SK-N-SH (cell line): ENCODE data around the gene SLC1A1. TPM values are rescaled to one million over a fixed set of nuclear protein-coding genes. Genes with fewer than 3 reads are reported as not detected.

Experiments used
- CTCF ChIA-PET: fragments of 300-600, 350-600 bp; formaldehyde crosslinking; extraction: SDS; loops from one replicate; lab custom pipeline; 2021; lab: Yijun Ruan, JAX
- POLR2A ChIA-PET: fragments of 350-600 bp; sonication (Branson Sonifier 250); formaldehyde crosslinking; extraction: SDS; loops from one replicate; lab custom pipeline; 2020; ENCODE audit warnings: antibody characterized with exemption, inconsistent platforms; lab: Yijun Ruan, JAX
- DNase-seq: peaks from one replicate; pipeline ENCODE4 v3.0.0; 2012
- H2AFZ ChIP-seq: fragments of 200-600 bp; sonication (generic); 2 replicates; pipeline ENCODE4 v1.8.1; 2016; ENCODE audit warnings: antibody characterized with exemption, mild to moderate bottlenecking, low read depth
- H3F3A ChIP-seq: fragments of 200-600 bp; sonication (generic); replicated peaks from 2 replicates; pipeline ENCODE3; 2016; ENCODE audit warnings: antibody characterized with exemption, mild to moderate bottlenecking; ENCODE audit not compliant: insufficient read depth
- H3K27ac ChIP-seq, 2 experiments: fragments of 200-500 bp in 1 of 2; fragments of 200-600 bp in 1 of 2; sonication (Bioruptor generic) in 1 of 2; sonication (generic), shearing (Covaris generic) in 1 of 2; 2 replicates each; pipeline versions ENCODE4 v1.5.1 to v1.6.1; 2014 to 2016; ENCODE audit warnings: low read depth in 2 of 2, inconsistent platforms in 1 of 2, low read length in 1 of 2, mild to moderate bottlenecking in 1 of 2, mixed read lengths in 1 of 2
- H3K27me3 ChIP-seq: fragments of 200-600 bp; sonication (generic), shearing (Covaris generic); 2 replicates; pipeline ENCODE4 v1.6.1; 2016; ENCODE audit warnings: mixed run types; ENCODE audit not compliant: insufficient read depth
- H3K36me3 ChIP-seq, 2 experiments: fragments of 200-500 bp in 1 of 2; fragments of 200-600 bp in 1 of 2; sonication (Bioruptor generic) in 1 of 2; sonication (generic) in 1 of 2; replicated peaks in 1 of 2; 2 replicates each; pipeline versions ENCODE3 to v1.5.1; 2014 to 2016; ENCODE audit warnings: low read length in 1 of 2, mild to moderate bottlenecking in 1 of 2; ENCODE audit not compliant: insufficient read depth in 2 of 2, control insufficient read depth in 1 of 2
- H3K4me1 ChIP-seq, 2 experiments: fragments of 200-500 bp in 1 of 2; fragments of 200-600 bp in 1 of 2; sonication (Bioruptor generic) in 1 of 2; sonication (generic), shearing (Covaris generic) in 1 of 2; 2 replicates each; pipeline versions ENCODE4 v1.5.1 to v1.6.1; 2014 to 2016; ENCODE audit warnings: low read depth in 1 of 2, low read length in 1 of 2, mixed run types in 1 of 2; ENCODE audit not compliant: insufficient read depth in 2 of 2, control insufficient read depth in 1 of 2
- H3K4me2 ChIP-seq: fragments of 200-600 bp; sonication (generic), shearing (Covaris generic); 2 replicates; pipeline ENCODE4 v1.6.1; 2017; ENCODE audit warnings: mixed run types
- H3K4me3 ChIP-seq, 2 experiments: fragments of 200-500 bp in 1 of 2; fragments of 200-600 bp in 1 of 2; sonication (Bioruptor generic) in 1 of 2; sonication (generic), shearing (Covaris generic) in 1 of 2; 2 replicates each; pipeline versions ENCODE4 v1.5.1 to v1.8.1; 2014 to 2016; ENCODE audit warnings: low read depth in 2 of 2, inconsistent platforms in 1 of 2, low read length in 1 of 2, mild to moderate bottlenecking in 1 of 2, mixed read lengths in 1 of 2, moderate library complexity in 1 of 2
- H3K79me2 ChIP-seq: fragments of 200-600 bp; sonication (generic); 2 replicates; pipeline ENCODE4 v1.8.1; 2017; ENCODE audit warnings: mild to moderate bottlenecking; ENCODE audit not compliant: insufficient read depth
- H3K9ac ChIP-seq: fragments of 200-600 bp; sonication (generic); 2 replicates; pipeline ENCODE4 v1.6.1; 2017; ENCODE audit warnings: mixed run types
- H3K9me2 ChIP-seq: fragments of 200-600 bp; sonication (generic); 2 replicates; pipeline ENCODE4 v1.6.1; 2017; ENCODE audit warnings: mixed run types
- H3K9me3 ChIP-seq: fragments of 200-600 bp; sonication (generic); 2 replicates; pipeline ENCODE4 v1.6.1; 2017; ENCODE audit warnings: mixed run types, mild to moderate bottlenecking, moderate library complexity
- H4K20me1 ChIP-seq: fragments of 200-600 bp; sonication (generic); 2 replicates; pipeline ENCODE4 v1.6.1; 2017; ENCODE audit warnings: mild to moderate bottlenecking, mixed run types; ENCODE audit not compliant: insufficient read depth
- EP300 ChIP-seq, 2 experiments: IDR thresholded peaks; 2 replicates each; pipeline versions ENCODE4 v1.4.0 to v1.6.1; 2012; ENCODE audit warnings: borderline replicate concordance in 1 of 2, low read depth in 1 of 2, low read length in 1 of 2
- FOXJ3 ChIP-seq: sonication (generic); formaldehyde crosslinking; IDR thresholded peaks from 2 replicates; pipeline ENCODE4 v1.5.1; 2020; ENCODE audit warnings: mild to moderate bottlenecking, missing genetic modification reagents
- FOXM1 ChIP-seq: IDR thresholded peaks from 2 replicates; pipeline ENCODE4 v1.4.0; 2012; ENCODE audit warnings: low read depth, mild to moderate bottlenecking
- GATA2 ChIP-seq: sonication (generic); formaldehyde crosslinking; IDR thresholded peaks from 2 replicates; pipeline ENCODE4 v1.5.0; 2020; ENCODE audit warnings: mild to moderate bottlenecking, missing genetic modification reagents
- NRF1 ChIP-seq: IDR thresholded peaks from 2 replicates; pipeline ENCODE4 v1.6.1; 2012; ENCODE audit warnings: low read depth, mild to moderate bottlenecking, low read length
- RFX5 ChIP-seq: IDR thresholded peaks from 2 replicates; pipeline ENCODE4 v1.6.1; 2012; ENCODE audit warnings: mild to moderate bottlenecking, improper control_type of control experiment, low read length
- TEAD4 ChIP-seq: IDR thresholded peaks from 2 replicates; pipeline ENCODE4 v1.4.0; 2012; ENCODE audit warnings: mild to moderate bottlenecking, borderline replicate concordance; ENCODE audit not compliant: insufficient read depth
- YY1 ChIP-seq: IDR thresholded peaks from 2 replicates; pipeline ENCODE4 v1.4.0; 2012; ENCODE audit warnings: low read depth, mild to moderate bottlenecking
- WGBS: methylation state at CpG from one replicate; pipeline ENCODE4 v1.1.6; 2017; ENCODE audit warnings: low lambda C conversion rate; 5-methylcytosine and 5-hydroxymethylcytosine counted together
- polyA plus RNA-seq, 3 experiments: library from polyadenylated mRNA; depleted of rRNA; stranded (reverse); fragments of >200 nt; gene quantifications; 2 replicates each; pipeline ENCODE4 v1.2.3, GENCODE V29; 2012
- TF ChIP-seq, protein P1 (sequence below): IDR thresholded peaks from 2 replicates; pipeline ENCODE4 v1.4.0; 2012; ENCODE audit warnings: low read depth, borderline replicate concordance
- TF ChIP-seq, protein P2 (sequence below): IDR thresholded peaks from 2 replicates; pipeline ENCODE4; 2012

Gene SLC1A1
- polyA plus RNA-seq, 1 of the 3 experiments (the other 2 are of a cell fraction), result 0.23 TPM

DNA sequence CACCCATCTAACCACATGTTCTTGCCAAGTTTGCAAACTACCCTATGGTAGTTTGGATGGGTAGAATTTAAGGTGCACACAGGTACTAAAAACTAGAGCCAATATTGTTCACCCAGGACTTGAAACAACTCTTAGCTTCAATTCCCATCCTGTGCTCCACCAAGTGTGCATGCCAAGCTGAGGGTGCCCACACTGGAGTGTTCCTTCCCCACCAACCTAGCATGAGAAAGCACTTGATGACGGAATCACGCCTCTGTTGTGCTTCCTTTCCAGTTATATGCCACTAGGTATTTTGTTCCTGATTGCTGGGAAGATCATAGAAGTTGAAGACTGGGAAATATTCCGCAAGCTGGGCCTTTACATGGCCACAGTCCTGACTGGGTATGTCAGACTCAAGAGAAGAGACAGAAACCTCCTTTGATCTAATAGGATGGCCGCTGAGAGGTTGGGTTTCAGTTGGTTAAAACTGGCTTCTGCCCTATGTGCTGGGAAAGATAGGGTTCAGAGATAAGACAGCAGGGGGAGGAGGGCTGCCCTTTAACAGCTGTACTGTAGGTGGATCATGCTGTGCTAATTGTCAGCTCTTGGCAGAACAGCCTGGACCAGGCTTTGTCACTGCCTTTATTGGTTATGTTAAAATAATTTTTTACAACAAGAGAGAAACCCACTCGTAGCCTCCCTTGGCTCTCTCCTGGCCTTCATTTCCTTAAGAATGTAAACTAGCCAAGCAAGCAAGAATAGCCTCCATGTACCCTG lies 83.5 kb downstream of the SLC1A1 start:
- peaks cover 0 to 2% of the 10 kb centered on the region in 2 experiments; a peak in 1 of 4 replicates for H3K4me1 ChIP-seq
- CTCF ChIA-PET, result interaction anchor here (1.0 to 1.4 kb wide), 2 partner anchors 10 to 13 kb away, joined by 3 read pairs; no protein-coding TSS in a partner anchor
- no peak overlapping the region for H3K4me3 ChIP-seq
- TF ChIP-seq TEAD4 (no peak), GATA2 (CRISPR knock-in tag) (0 out of 2 replicates have a peak, but pooled peaks have one; percentile 6), NRF1 (no peak), FOXM1 (no peak)
- TF ChIP-seq, protein P1, sequence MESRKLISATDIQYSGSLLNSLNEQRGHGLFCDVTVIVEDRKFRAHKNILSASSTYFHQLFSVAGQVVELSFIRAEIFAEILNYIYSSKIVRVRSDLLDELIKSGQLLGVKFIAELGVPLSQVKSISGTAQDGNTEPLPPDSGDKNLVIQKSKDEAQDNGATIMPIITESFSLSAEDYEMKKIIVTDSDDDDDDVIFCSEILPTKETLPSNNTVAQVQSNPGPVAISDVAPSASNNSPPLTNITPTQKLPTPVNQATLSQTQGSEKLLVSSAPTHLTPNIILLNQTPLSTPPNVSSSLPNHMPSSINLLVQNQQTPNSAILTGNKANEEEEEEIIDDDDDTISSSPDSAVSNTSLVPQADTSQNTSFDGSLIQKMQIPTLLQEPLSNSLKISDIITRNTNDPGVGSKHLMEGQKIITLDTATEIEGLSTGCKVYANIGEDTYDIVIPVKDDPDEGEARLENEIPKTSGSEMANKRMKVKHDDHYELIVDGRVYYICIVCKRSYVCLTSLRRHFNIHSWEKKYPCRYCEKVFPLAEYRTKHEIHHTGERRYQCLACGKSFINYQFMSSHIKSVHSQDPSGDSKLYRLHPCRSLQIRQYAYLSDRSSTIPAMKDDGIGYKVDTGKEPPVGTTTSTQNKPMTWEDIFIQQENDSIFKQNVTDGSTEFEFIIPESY, result no peak
- TF ChIP-seq, all 33 proteins: peak for 1
- Histone ChIP-seq H3K36me3 (no peaks in the 10 kb centered on the region), H3K4me2 (no peak overlapping the region), H3F3A (no peaks in the 10 kb centered on the region), H3K27ac (no peak overlapping the region; a peak in 1 of 4 replicates), H3K9me3 (no peaks in the 10 kb centered on the region), H3K9me2 (no peaks in the 10 kb centered on the region), H3K9ac (no peak overlapping the region), H3K27me3 (no peaks in the 10 kb centered on the region), H2AFZ (no peak overlapping the region), H3K79me2 (no peaks in the 10 kb centered on the region), H4K20me1 (no peaks in the 10 kb centered on the region)
- no peak for DNase-seq
- WGBS, result 41% methylated on average over 5 of the region's 5 CpGs
- POLR2A ChIA-PET, result no interaction called here

DNA sequence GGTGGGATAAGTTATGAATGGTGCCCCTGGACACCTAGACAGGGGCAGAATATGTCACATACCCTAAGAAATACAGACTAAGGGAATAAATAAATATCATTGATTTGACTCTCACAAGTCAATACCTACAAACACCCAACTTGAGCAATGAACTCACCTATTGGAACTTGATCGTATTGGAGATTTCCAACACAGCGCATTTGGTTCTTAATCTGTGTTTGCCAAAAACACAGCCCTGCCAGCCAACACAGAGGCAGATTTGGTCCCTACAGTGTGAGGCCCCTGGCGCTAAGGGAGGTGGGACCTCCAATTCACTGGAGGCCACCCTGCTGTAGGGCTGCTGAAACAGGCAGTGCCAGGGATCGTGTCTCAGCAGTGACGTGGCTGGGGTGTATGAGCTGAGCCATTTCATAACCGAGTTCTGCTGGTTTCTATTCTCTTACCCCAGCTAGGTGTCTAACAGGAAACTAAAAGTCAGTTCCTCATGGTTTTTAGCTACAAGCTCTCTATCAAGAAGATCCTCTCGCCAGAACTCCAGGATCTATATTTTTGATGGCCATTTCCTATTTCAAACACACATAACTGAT lies 84.5 kb downstream of the SLC1A1 start:
- no peaks in the 10 kb centered on the region for H3K9me3 ChIP-seq
- H3F3A ChIP-seq, result no peaks in the 10 kb centered on the region
- 57% methylated on average over 7 of the region's 7 CpGs for WGBS
- TF ChIP-seq GATA2 (CRISPR knock-in tag) (no peak), EP300 (IDR thresholded peaks at IDR 0.05; ENCODE audit: borderline replicate concordance in 1 of 2, low read depth in 1 of 2, low read length in 1 of 2) (no peak), FOXJ3 (CRISPR knock-in tag) (no peak), NRF1 (no peak), YY1 (no peak), RFX5 (no peak)
- TF ChIP-seq, protein P2, sequence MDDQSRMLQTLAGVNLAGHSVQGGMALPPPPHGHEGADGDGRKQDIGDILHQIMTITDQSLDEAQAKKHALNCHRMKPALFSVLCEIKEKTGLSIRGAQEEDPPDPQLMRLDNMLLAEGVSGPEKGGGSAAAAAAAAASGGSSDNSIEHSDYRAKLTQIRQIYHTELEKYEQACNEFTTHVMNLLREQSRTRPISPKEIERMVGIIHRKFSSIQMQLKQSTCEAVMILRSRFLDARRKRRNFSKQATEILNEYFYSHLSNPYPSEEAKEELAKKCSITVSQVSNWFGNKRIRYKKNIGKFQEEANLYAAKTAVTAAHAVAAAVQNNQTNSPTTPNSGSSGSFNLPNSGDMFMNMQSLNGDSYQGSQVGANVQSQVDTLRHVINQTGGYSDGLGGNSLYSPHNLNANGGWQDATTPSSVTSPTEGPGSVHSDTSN, result no peak
- H2AFZ ChIP-seq, result no peak overlapping the region
- H3K4me3 ChIP-seq, result no peak overlapping the region
- H3K9ac ChIP-seq, result no peak overlapping the region
- ChIA-PET CTCF (no interaction called here), POLR2A (no interaction called here)
- DNase-seq, result no peak
- H3K9me2 ChIP-seq, result no peaks in the 10 kb centered on the region
- H3K27ac ChIP-seq, result no peak overlapping the region
- peaks cover 2 to 5% of the 10 kb centered on the region in 2 experiments; a peak in 2 of 4 replicates for H3K4me1 ChIP-seq
- no peak overlapping the region for H3K4me2 ChIP-seq
- no peaks in the 10 kb centered on the region for H4K20me1 ChIP-seq
- no peaks in the 10 kb centered on the region for H3K36me3 ChIP-seq
- H3K79me2 ChIP-seq, result no peaks in the 10 kb centered on the region
- H3K27me3 ChIP-seq, result no peaks in the 10 kb centered on the region
